ENCODE data around the gene TRPV5.
A peak's percentile ranks its signal among the peaks of the same experiment; 100 is the strongest.

Gene TRPV5

GRCh38 chr7:142891490-142892082 lies 42.0 kb downstream of the TRPV5 start:
- no peak overlapping the region for H3K27ac ChIP-seq
- no peak overlapping the region for H3K4me3 ChIP-seq

GRCh38 chr7:142890874-142891485 lies 42.6 kb downstream of the TRPV5 start:
- Histone ChIP-seq H3K27ac (no peak overlapping the region), H3K4me3 (no peak overlapping the region)

GRCh38 chr7:142889816-142890215 lies 43.7 kb downstream of the TRPV5 start:
- Histone ChIP-seq H3K4me3 (no peak overlapping the region), H3K27ac (no peak overlapping the region)

GRCh38 chr7:142887282-142888015 lies 46.1 kb downstream of the TRPV5 start:
- H3K4me3 ChIP-seq: no peak overlapping the region
- H3K27ac ChIP-seq: no peak overlapping the region

- Histone ChIP-seq H3K4me3 (no peak overlapping the region), H3K27ac (no peak overlapping the region)
These were observed 46.7 kb downstream of the TRPV5 start for GRCh38 chr7:142886866-142887265.

GRCh38 chr7:142885311-142886230 lies 48.0 kb downstream of the TRPV5 start, which contains the start of gene TRPV6:
TRPV6 (minus strand) TSS chr7:142885745.
- Histone ChIP-seq H3K27ac (peak within 1 kb of the TSS in 7 of 21 experiments; percentile 6 to 55 (median 39)), H3K4me3 (peak within 1 kb of the TSS in 2 of 7 experiments; percentile 6 to 24)

GRCh38 chr7:142884286-142884640 lies 49.3 kb downstream of the TRPV5 start:
- H3K27ac ChIP-seq: no peak overlapping the region
- H3K4me3 ChIP-seq: no peak overlapping the region

- no peak overlapping the region for H3K27ac ChIP-seq
- H3K4me3 ChIP-seq: no peak overlapping the region
These were observed 49.8 kb downstream of the TRPV5 start for GRCh38 chr7:142883571-142884285.

GRCh38 chr7:142883145-142883544 lies 50.4 kb downstream of the TRPV5 start:
- Histone ChIP-seq H3K4me3 (no peak overlapping the region), H3K27ac (no peak overlapping the region)

- no peak overlapping the region for H3K27ac ChIP-seq
- no peak overlapping the region for H3K4me3 ChIP-seq
These were observed 51.2 kb downstream of the TRPV5 start for GRCh38 chr7:142882338-142882678.

GRCh38 chr7:142881586-142882337 lies 51.8 kb downstream of the TRPV5 start:
- Histone ChIP-seq H3K27ac (no peak overlapping the region), H3K4me3 (no peak overlapping the region)

GRCh38 chr7:142880876-142881505 lies 52.6 kb downstream of the TRPV5 start:
- Histone ChIP-seq H3K27ac (no peak overlapping the region), H3K4me3 (no peak overlapping the region)

- Histone ChIP-seq H3K4me3 (no peak overlapping the region), H3K27ac (no peak overlapping the region)
These were observed 54.5 kb downstream of the TRPV5 start for GRCh38 chr7:142879060-142879459.

GRCh38 chr7:142878315-142878714 lies 55.2 kb downstream of the TRPV5 start:
- H3K27ac ChIP-seq: no peak overlapping the region
- no peak overlapping the region for H3K4me3 ChIP-seq

GRCh38 chr7:142876991-142877910 lies 56.3 kb downstream of the TRPV5 start:
- H3K27ac ChIP-seq: no peak overlapping the region
- H3K4me3 ChIP-seq: no peak overlapping the region

GRCh38 chr7:142876236-142876960 lies 57.1 kb downstream of the TRPV5 start:
- H3K4me3 ChIP-seq: no peak overlapping the region
- no peak overlapping the region for H3K27ac ChIP-seq

- H3K27ac ChIP-seq: no peak overlapping the region
- H3K4me3 ChIP-seq: no peak overlapping the region
These were observed 58.1 kb downstream of the TRPV5 start for GRCh38 chr7:142875456-142875855.

Measured in skin epidermis (tissue), 12 donors.